MCF 10A (cell line): Measurements from ENCODE around the gene MEPCE. TPM values are rescaled to one million over a fixed set of nuclear protein-coding genes. Genes with fewer than 3 reads are reported as not detected.

Experiments
- total RNA-seq: library from RNA; stranded (reverse); gene quantifications from 2 replicates; pipeline ENCODE4 v1.2.3, GENCODE V29; 2022

Gene MEPCE
- total RNA-seq, 1 experiment from 2014 or later = 59.9 TPM

Other genes starting within 250 kb of the MEPCE start
- 0.74 TPM in 1 of 2 replicates, not detected in the other for gene PVRIG, start 209.9 kb upstream of the MEPCE start, total RNA-seq
- gene SPDYE3, start 122.1 kb upstream of the MEPCE start, total RNA-seq = not detected in 2 replicates
- 39.8 and 56.2 TPM in 2 replicates for gene PILRB, start 71.7 kb upstream of the MEPCE start, total RNA-seq
- 0.65 and 1.6 TPM in 2 replicates for gene PILRA, start 56.3 kb upstream of the MEPCE start, total RNA-seq
- gene ZCWPW1, start 1.1 kb upstream of the MEPCE start, total RNA-seq = 6.5 and 8.5 TPM in 2 replicates
- 38.5 and 45.3 TPM in 2 replicates for gene PPP1R35, start 6.7 kb downstream of the MEPCE start, total RNA-seq
- gene SPACDR, start 34.4 kb downstream of the MEPCE start, total RNA-seq = 0.49 and 0.74 TPM in 2 replicates
- 36.0 and 43.8 TPM in 2 replicates for gene TSC22D4, start 49.4 kb downstream of the MEPCE start, total RNA-seq
- gene NYAP1, start 54.1 kb downstream of the MEPCE start, total RNA-seq = 0.21 TPM in 1 of 2 replicates, not detected in the other
- 8.4 and 11.9 TPM in 2 replicates for gene AGFG2, start 109.4 kb downstream of the MEPCE start, total RNA-seq
- gene SAP25, start 144.1 kb downstream of the MEPCE start, total RNA-seq = 1.2 and 2.9 TPM in 2 replicates
- 21.4 and 22.3 TPM in 2 replicates for gene LRCH4, start 156.3 kb downstream of the MEPCE start, total RNA-seq
- gene FBXO24, start 156.5 kb downstream of the MEPCE start, total RNA-seq = 0.37 and 1.1 TPM in 2 replicates
- 2.0 and 3.6 TPM in 2 replicates for gene PCOLCE, start 172.5 kb downstream of the MEPCE start, total RNA-seq
- 5.2 and 7.4 TPM in 2 replicates for gene MOSPD3, start 182.7 kb downstream of the MEPCE start, total RNA-seq
- not detected in 2 replicates for gene TFR2, start 211.7 kb downstream of the MEPCE start, total RNA-seq
- gene ACTL6B, start 226.6 kb downstream of the MEPCE start, total RNA-seq = not detected in 2 replicates
- gene GNB2, start 243.9 kb downstream of the MEPCE start, total RNA-seq = 196 and 201 TPM in 2 replicates